Activated CD8-positive, alpha-beta memory T cell treated with anti-CD3 and anti-CD28 coated beads for 48 hours (primary cell): Measurements from ENCODE around the gene TMPRSS4.

Experiments
- DNase-seq, 3 experiments: peaks; one replicate each; pipeline ENCODE4 v3.0.0-alpha.2; 2020; ENCODE audit warnings: low read depth in 2 of 3, low spot score in 2 of 3

Gene TMPRSS4

DNA sequence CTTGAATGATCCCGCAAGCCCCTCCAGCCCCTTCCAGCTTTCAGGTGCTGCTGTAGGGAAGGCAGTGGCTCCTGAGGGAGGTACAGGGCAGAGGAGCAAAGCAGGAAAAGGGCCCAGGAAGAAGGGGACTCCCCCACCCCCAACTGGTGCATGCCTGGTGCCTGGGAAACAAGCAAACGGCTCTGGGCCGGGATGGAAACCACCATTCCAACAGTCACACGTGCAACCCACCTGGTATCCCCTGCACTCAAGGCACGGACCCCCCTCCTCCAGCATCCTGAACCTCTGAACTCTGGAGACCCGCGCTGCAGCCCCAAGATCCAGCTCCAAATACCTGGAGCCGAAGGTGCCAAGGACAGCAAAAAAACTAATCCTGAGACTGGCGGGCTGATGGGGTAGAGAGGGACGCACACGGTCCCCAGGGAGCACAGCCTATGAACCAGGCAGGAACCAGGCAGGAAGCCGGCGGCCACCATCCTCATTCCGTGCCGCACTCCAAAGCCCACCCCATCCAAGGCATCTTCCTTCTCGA lies 75.2 kb downstream of the TMPRSS4 start:
- no peak for DNase-seq

DNA sequence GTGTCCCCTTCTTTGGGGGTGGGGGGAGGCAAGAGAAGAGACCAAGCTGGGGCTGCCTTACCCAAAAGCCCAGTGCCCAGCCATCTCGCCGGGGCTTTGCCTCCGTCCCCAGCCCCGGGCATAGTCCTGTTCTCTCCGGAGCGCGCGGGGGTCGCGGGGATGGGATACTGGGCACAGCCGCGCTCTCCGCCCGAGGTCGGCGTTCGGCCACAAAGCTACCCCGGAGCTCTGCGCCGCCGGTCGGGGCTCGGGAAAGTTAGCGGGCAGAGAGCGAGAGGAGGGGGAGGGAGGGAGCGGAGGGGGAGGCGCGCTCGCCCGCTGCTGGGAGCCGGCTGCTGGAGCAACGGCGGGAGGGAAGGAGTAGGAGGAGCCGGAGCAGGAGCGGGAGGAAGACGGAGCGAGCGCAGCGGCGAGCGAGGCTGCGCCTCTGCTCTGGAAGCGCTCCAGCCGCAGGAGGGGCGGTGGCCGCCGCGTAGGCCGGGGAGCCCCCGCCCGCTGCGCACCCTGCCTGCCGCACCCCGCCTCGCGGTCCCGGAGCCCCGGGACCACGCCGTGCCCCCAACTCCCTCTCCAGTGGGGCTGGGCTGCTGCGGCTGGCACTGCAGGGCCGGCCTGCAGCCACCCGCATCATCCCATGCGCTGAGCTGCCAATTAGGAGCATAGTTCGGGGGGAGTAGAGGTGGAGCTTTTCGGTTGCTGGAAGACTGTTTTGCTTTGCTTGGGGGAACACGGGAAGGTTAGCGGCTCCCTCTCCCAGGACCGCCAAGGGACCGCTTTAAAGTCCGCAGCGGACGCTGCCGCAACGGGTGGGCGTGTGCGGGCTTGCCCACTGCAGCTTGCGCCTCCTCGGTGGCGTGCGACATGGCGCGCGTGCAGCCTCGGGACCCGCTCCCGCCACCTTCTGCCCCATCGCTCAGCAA lies 75.9 kb downstream of the TMPRSS4 start, which contains the start of gene SCN4B:
Gene SCN4B (minus strand): TSS at position 272 of the 920 bp plus-strand sequence. CDS start 150 bp downstream, at position 122.
- no peak for DNase-seq

DNA sequence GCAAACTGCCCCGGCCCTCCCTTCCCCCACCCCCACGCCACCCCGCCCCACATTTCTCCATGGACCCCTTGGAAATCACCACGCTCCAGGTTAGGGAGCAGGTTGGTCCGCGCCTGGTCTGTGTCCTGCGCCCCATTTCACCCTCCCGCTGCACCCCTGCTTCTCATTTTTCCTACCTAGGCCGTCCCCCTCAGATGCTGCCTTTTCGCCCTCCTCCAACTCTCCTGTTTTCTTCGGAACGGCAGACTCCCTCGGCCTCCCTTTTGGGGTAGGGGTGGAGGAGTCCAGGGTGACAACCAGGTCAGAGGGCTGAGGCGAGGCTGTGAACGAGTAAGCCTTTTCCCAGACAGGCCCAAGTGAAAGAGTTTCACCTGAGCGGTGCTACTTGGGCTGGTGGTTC lies 76.6 kb downstream of the TMPRSS4 start:
- no peak for DNase-seq

DNA sequence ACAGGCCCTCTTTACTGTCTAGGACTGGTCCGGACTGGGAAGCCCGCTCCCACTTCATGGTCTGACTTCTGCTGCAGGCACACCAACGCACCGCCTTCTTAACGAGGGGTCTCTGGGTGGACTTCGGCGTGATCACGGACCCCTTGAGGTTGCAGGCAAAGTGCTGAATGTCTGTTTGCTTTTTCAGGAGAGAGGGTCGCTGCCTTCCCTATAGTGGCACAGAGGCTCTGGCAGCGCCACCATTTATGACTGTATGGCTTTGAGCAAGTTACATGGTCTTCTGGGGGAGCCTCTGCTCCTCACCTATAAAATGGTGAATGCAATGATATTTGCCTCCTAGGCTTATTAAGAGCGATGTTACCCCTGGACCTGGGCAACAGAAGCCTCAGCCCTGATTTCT lies 77.1 kb downstream of the TMPRSS4 start:
- DNase-seq = no peak

DNA sequence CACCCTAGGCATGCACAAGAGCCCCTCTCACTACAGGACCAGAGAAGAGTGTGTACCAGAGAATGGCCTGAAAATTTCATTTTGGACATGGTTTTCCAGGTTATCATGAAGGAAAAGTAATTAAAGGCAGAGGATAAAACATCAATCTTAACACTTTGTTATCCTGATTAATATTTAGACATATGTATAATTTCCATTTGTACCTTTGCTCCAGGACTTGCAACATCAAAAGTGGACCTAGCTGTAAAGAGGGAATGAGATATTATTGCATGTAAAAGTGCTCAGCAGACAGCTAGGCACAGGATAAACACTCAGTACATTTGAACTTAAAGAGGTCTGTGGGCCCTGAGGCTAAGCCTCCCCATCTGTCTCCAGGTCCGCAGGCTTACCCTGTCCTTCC lies 77.8 kb downstream of the TMPRSS4 start:
- DNase-seq = no peak

DNA sequence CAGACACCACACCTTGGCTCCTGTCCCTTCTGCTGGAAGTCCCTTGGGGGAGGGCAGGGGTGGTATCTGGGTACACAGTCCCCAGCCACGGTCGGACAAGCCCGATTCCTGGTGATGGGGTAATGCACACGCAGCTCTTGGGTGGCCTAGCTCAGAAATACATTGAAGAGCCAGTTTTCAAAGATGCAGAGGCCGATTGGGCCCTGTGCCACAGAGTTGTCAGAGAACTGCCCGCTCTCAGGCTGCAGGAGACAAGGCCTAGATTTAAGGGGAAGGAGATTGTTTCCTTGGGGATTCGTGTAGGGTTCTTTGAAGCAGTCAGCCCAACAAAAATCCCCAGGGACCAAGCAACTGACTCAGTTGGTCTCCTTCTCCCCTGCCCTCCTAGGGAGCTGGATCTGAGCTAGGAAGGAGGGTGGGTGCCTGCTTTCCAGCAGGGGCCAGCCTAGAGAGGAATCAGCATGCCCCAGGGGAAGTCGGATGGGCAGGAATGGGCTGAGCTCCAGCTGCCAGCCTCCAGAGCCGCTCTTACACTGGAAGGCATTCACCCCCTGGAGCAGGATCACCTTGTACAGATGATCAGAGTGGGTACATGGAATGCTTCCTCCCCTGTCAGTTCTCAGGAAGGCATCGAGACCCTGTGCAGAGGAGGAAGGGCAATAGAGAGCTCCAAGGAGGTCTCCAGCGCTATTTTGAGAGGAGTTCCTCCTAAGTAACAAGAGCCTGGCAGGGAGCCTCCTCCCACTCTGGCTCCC lies 79.1 kb downstream of the TMPRSS4 start:
- DNase-seq = no peak

DNA sequence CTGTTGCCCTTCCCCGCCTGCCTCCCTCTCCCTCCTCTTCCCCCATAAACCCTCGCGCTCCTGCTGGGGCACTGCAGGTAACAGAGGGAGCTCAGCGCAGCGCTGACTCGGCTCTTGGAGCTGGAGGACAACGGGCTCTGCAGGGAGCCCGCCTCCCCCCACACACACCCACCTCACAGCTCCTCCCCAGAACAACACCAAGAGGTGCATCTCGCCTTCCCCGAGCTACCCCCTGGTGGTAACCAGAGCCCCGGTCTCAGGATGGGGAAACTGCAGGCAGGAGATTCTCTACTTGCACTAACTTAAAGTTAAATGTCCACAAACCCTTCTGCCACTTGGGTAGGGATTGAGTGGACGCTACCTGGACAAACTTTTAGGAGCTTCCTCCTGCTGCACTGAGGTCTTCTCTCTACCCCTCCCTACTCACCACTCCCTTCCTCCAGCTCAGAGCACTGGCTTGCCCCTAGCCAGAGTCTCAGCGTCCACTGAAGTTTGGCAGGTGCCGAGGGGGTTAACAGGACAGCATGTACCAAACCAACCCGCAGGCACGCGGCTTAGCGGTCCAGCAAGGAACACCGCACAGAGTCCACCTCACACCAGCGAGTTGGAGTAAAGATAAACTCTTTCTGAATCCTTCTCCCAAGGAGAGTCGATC lies 79.8 kb downstream of the TMPRSS4 start:
- no peak for DNase-seq

DNA sequence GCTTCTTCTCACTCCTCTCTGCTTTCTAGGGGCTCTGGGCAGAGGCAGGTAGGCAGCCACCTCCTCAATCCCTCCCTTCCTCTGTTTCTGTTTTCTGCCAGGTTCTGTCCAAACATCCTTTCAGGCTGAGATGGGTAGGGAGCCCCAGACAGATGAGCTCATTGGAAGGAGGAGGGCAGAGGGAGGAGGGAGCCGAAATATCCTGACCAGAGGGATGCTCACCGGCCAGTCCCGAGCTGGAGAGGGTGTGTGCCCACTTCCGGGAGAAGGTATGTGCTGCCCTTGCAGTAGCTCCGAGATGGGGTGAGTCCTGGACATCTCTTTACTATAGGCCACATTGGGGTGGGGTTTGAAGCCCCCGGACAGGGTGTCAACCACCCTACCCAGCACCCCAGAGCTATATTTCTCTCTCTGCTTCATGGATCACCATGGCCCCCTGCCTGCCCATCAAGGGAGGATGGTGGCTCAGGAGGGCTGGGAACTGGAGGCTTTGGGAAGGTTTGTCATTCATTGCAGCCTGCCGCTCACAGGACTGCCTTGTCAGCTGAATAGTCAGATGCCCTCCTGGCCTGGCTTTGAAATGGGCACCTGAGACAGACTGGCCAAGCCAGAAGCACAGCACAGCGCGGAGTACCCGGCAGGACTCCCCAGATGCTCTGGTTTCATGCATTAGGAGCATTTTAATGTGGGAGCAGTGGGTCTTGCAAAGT lies 80.5 kb downstream of the TMPRSS4 start:
- DNase-seq = no peak

DNA sequence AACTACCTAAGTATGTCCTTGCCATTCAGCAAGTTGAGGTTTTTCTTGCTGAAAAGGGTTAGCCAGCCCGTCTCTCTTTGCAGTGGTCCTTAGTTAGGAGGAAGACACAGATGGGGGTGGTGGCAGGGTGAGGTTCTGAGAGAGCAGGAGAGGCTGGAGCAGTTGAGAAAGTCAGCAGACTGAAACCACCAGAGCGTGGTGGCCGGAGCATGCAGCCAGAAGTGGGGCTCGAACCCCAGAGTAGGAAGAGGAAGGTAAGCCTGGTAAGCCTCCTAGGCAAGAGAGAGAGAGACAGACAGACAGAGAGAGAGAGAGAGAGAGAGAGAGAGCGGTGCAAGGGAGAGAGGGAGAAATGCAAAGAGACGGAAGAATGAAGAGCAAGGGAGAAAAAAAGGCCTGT lies 84.9 kb downstream of the TMPRSS4 start:
- no peak for DNase-seq

DNA sequence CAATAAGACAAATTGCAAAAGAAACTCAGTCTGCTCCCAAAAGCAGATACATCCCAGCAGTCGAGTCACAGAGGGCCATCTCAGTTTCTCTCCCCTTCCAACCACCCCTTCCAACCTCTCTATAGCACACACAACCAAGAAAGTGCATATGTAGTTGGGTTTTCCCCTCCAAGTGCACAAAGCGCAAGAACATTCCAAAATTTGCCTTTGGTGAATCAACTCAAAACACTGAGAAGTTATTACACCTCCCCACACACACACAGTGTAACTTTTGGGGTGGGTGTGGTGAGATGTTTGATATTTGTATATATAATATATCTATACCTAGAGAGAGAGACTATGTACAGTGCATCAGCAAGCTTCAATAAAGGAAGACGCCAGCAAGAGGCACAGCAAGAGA lies 86.0 kb downstream of the TMPRSS4 start:
- no peak for DNase-seq

DNA sequence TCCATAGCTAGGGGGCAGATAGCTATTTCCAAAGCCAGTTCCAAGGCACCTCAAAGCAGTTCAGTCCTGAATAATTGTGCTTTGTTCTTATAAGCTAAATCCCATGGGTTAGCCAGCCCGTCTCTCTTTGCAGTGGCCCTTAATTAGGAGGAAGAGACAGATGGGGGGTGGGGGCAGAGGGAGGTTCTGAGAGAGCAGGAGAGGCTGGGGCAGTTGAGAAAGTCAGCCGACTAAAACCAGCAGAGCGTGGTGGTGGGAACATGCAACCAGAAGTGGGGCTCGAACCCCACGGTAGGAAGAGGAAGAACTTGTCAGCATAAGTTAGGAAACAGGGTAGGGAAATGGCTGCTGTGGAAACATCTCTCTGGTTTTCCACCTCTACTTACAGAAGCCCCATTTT lies 86.6 kb downstream of the TMPRSS4 start:
- no peak for DNase-seq

DNA sequence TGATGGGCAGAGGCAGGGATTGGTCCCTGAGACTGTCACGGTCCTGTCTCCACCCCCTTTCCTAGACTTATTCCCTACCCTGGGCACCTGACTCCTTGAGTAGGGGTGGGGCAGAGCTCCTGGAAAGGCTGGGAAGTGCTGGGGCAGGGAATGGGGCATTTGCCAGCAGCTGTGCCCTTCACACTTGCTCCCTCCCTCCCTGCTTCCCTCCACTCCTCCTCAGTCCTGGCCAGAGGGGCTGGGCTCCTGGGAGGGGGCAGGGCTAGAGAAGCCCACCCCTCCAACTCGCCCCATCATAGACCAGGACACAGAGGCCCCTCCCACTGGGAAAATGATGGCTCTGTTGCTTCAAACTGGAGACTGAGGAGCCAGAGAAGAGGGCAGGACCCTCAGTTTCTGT lies 88.0 kb downstream of the TMPRSS4 start:
- DNase-seq = no peak

DNA sequence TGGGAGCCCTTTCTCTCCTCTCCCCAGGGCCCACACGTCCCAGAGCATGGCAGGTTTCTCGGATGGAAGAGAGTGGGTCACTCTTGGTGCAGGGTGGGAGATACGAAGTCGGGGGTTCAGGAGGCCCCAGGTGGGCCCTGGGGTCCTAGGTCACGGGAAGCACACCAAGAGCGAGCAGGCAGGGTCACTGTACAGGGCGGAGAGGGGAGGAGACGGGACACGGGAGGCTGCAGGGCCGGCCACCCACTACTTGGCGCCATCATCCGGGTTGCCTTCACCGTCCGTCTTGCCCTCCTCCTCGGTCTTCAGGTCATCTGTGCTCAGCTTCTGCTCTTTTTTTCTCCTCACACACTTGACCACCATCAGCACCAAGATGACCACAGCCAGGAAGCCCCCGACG lies 89.8 kb downstream of the TMPRSS4 start:
- no peak for DNase-seq

DNA sequence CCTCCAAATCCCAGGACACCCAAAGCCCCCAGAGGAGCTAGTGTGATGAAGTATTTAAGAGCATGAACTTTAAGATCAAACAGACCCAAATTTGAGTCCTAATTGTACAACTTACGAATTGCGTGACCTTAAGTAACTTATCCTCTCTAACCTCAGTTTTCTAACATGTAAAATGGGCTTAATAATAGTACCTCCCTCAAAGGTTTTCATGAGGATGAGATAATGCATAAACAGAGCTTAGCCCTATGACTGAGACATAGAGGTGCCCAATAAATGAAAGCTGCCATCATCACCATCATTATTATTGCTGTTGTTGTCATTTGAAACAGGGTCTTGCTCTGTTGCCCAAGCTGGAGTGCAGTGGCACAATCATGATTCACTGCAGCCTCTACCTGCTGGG lies 90.4 kb downstream of the TMPRSS4 start:
- no peak for DNase-seq

DNA sequence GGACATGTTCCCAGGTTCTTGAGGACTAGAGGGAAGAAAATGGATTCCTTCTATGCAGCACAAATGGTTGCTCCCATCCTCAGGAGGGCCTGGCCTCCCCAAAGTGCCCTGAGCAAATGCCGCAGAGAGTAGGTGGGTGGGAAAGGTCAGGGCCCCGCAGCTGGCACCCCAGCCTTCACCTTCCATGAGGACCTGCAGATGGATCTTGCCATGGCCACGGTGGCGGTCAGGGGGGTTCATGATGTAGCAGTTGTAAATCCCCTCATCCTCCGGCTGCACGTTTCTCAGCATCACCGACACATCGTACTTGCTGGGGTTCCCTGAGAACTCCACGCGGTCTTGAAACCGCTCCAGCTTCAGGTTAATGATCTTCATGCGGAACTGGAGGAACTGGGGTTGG lies 91.0 kb downstream of the TMPRSS4 start:
- DNase-seq = no peak

DNA sequence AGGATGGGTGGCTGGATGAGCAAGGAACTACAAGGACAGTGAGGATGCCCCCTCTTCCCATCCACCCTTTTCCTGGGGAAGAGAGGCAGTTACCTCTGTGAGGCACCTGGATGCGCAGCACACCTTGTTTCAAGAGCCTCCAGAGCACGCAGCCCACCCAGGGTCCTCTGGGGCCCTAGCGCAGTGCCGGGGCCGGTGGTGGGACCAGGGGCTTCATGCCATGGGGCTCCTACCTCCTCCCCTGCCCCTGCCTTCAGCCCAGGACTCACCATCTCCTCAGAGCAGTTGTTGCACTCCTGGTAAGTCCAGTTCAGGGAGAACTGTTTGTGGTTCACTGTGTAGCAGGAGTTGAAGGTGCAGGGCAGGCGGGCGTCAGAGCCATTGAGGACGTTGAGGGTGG lies 91.4 kb downstream of the TMPRSS4 start:
- no peak for DNase-seq

DNA sequence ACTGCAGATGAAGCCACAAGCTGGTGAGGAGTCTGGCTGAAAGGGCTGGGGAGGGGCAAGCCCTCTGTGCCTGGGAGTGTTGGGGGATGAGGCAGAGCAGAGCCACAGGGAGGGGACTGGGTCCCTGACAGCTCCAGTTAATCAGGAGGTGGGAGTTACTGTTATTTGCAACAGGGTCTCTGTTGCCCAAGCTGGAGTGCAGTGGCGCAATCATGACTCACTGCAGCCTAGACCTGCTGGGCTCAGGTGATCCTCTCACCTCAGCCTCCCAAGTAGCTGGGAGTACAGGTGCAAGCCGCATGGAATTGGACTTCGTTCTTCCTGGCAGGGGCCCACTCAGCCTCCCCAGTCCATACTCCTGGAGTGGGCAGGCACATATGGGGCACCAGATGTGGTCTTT lies 91.9 kb downstream of the TMPRSS4 start:
- no peak for DNase-seq

DNA sequence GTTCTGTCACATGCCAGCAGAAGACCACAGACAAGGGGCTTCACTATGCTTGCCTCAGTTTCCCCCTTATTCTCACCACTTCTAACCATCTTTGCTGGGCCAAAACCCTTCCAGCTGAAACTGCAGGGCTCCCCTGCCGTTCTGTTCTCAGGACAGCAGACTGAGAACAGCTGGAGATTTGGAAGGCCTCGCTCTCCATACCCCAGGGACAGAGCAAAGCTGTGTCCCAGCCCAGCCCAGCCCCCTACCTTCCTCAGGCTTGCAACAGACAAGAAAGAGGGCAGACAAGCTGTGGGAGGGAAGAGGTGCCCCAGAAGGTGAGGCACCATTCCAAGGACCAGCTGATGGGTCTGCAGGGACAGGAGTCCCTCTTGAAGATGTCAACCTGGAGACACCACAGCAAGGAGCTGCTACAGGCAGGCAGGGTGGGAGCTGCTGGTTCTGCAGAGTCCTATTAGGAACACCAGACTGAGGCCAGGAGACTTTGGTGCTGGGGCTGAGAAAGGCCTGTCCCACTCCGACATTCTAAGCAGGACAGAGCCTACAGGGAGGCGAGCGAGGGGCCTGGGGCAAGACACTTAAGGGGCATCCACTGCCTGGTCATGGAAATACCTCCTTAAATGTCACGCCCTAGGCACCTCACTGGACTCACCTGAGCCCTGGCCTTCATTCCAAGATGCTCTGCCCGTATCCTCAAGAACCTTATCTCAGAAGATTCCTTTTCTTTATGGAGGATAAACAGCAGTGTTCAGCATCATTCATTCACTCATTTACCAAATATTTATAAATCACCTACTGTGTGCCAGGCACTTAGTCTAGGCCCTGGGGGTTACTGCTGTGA lies 92.6 kb downstream of the TMPRSS4 start:
- no peak for DNase-seq

DNA sequence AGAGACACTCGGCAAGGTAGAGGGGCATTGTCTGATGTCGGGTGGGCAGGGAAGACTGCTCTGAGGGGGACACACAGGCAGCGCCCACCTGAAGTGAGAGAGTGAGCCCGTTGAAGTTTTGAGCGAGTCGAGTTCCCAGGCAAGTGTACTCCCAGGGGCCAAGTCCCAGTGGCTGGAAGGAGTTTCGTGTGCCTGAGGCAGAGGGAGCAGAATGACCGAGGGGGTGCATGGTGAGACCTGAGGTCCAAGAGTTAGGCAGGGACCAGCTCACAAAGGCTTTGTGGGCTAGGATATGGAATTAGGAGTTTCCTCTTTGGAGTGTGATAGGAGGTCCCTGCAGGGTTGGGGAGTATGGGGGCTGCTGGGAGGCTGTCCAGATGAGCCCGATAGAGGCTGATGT lies 93.4 kb downstream of the TMPRSS4 start:
- no peak for DNase-seq

DNA sequence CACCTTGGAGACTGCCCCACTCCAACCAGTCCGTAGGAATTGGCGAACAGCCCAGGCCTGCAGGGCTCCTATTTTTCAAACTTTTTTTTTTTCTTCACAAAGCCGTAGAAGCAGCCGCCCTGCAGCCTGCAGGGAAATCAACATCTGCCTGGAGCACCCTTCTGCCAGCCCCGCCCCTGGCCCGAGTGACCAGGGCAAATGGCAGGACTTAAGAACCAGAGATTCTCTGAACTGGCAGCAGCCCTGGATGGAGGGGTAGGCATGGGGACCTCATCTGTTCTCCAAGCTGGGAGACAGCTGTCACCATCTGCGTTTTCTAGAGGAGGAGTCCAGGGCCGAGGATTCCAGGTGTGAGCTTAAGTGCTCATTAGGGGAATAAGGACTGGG lies 94.0 kb downstream of the TMPRSS4 start:
- DNase-seq = no peak
